ENCODE measurements around the gene INPP1. TPM values are rescaled to one million over a fixed set of nuclear protein-coding genes. Genes with fewer than 3 reads are reported as not detected.
"Not testable (repeated sequence)": the region's sequence is repeated elsewhere in the genome, so short reads cannot be mapped to it uniquely, and the experiment has no call there.

Gene INPP1
- total RNA-seq, 1 donor from 2014 or later: 7.9 TPM

- TF ChIP-seq CTCF (IDR thresholded peaks at IDR 0.05; ENCODE audit: insufficient read depth, low read length, severe bottlenecking): no peak
- no peaks in the 10 kb centered on the region for H3K36me3 ChIP-seq (ENCODE audit: control insufficient read depth, insufficient read depth, low read length)
- no peak for FAIRE-seq
These were observed 8.2 kb upstream of the INPP1 start for GRCh38 chr2:190335225-190335559.

GRCh38 chr2:190335584-190335983 is 7.8 kb upstream of the INPP1 start:
- H3K27me3 ChIP-seq (ENCODE audit: control insufficient read depth, insufficient read depth, low read length); DNase-seq (ENCODE audit: low read depth); H3K4me3 ChIP-seq (ENCODE audit: low read depth, low read length); H3K36me3 ChIP-seq (ENCODE audit: control insufficient read depth, insufficient read depth, low read length); FAIRE-seq: not testable (repeated sequence)

More at GRCh38 chr2:190335225-190335559, 8.2 kb upstream of the INPP1 start:
- Histone ChIP-seq H3K4me3 (ENCODE audit: low read depth, low read length) (no peak overlapping the region), H3K27me3 (ENCODE audit: control insufficient read depth, insufficient read depth, low read length) (no peaks in the 10 kb centered on the region)
- DNase-seq (ENCODE audit: low read depth): no peak

- TF ChIP-seq CTCF (IDR thresholded peaks at IDR 0.05; ENCODE audit: insufficient read depth, low read length, severe bottlenecking): no peak
- Histone ChIP-seq H3K36me3 (ENCODE audit: control insufficient read depth, insufficient read depth, low read length) (no peaks in the 10 kb centered on the region), H3K4me3 (ENCODE audit: low read depth, low read length) (no peak overlapping the region), H3K27me3 (ENCODE audit: control insufficient read depth, insufficient read depth, low read length) (no peaks in the 10 kb centered on the region)
- DNase-seq (ENCODE audit: low read depth): no peak
- FAIRE-seq: no peak
These were observed 7.0 kb upstream of the INPP1 start for GRCh38 chr2:190336420-190336819.

GRCh38 chr2:190338453-190338852 is 4.9 kb upstream of the INPP1 start:
- no peak for FAIRE-seq

GRCh38 chr2:190339394-190339793 is 4.0 kb upstream of the INPP1 start:
- Histone ChIP-seq H3K27me3 (ENCODE audit: control insufficient read depth, insufficient read depth, low read length) (no peaks in the 10 kb centered on the region), H3K36me3 (ENCODE audit: control insufficient read depth, insufficient read depth, low read length) (no peaks in the 10 kb centered on the region), H3K4me3 (ENCODE audit: low read depth, low read length) (no peak overlapping the region)
- TF ChIP-seq CTCF (IDR thresholded peaks at IDR 0.05; ENCODE audit: insufficient read depth, low read length, severe bottlenecking): no peak
- FAIRE-seq (no peak), DNase-seq (ENCODE audit: low read depth) (no peak)

More at GRCh38 chr2:190338453-190338852, 4.9 kb upstream of the INPP1 start:
- no peak for TF ChIP-seq CTCF (IDR thresholded peaks at IDR 0.05; ENCODE audit: insufficient read depth, low read length, severe bottlenecking)
- Histone ChIP-seq H3K27me3 (ENCODE audit: control insufficient read depth, insufficient read depth, low read length) (no peaks in the 10 kb centered on the region), H3K4me3 (ENCODE audit: low read depth, low read length) (no peak overlapping the region), H3K36me3 (ENCODE audit: control insufficient read depth, insufficient read depth, low read length) (no peaks in the 10 kb centered on the region)
- DNase-seq (ENCODE audit: low read depth): no peak

GRCh38 chr2:190340369-190340768 is 3.0 kb upstream of the INPP1 start:
- Histone ChIP-seq H3K4me3 (ENCODE audit: low read depth, low read length) (no peak overlapping the region), H3K27me3 (ENCODE audit: control insufficient read depth, insufficient read depth, low read length) (no peaks in the 10 kb centered on the region), H3K36me3 (ENCODE audit: control insufficient read depth, insufficient read depth, low read length) (no peaks in the 10 kb centered on the region)
- FAIRE-seq (no peak), DNase-seq (ENCODE audit: low read depth) (peak; percentile 53)
- no peak for TF ChIP-seq CTCF (IDR thresholded peaks at IDR 0.05; ENCODE audit: insufficient read depth, low read length, severe bottlenecking)
